NCI-H2171 treated with DMSO at 0.1 percent for 48 hours (cell line): ENCODE results near the gene ASCC1.
"Not testable (repeated sequence)": the region's sequence is repeated elsewhere in the genome, so short reads cannot be mapped to it uniquely, and the experiment has no call there.

Experiments
- DNase-seq: peaks from one replicate; lab custom pipeline; 2025; lab: John Stamatoyannopoulos, UW

Gene ASCC1

GRCh38 chr10:72170263-72170662, 45.8 kb downstream of the ASCC1 start:
- no peak for DNase-seq

GRCh38 chr10:72167118-72167517, 49.0 kb downstream of the ASCC1 start:
- no peak for DNase-seq

GRCh38 chr10:72164617-72165016, 51.5 kb downstream of the ASCC1 start:
- no peak for DNase-seq

GRCh38 chr10:72162978-72163377, 53.1 kb downstream of the ASCC1 start:
- no peak for DNase-seq

GRCh38 chr10:72158176-72158575, 57.9 kb downstream of the ASCC1 start:
- no peak for DNase-seq

- DNase-seq: no peak
Observed at GRCh38 chr10:72156223-72156622, 59.9 kb downstream of the ASCC1 start.

GRCh38 chr10:72152286-72152685, 63.8 kb downstream of the ASCC1 start:
- no peak for DNase-seq

- DNase-seq: not testable (repeated sequence)
Observed at GRCh38 chr10:72150746-72151478, 65.2 kb downstream of the ASCC1 start.

GRCh38 chr10:72147324-72147584, 68.8 kb downstream of the ASCC1 start:
- DNase-seq: not testable (repeated sequence)

- no peak for DNase-seq
Observed at GRCh38 chr10:72146559-72147323, 69.3 kb downstream of the ASCC1 start.

- DNase-seq: no peak
Observed at GRCh38 chr10:72146071-72146470, 70.0 kb downstream of the ASCC1 start.

- DNase-seq: no peak
Observed at GRCh38 chr10:72145657-72146056, 70.4 kb downstream of the ASCC1 start.

GRCh38 chr10:72140850-72141249, 75.2 kb downstream of the ASCC1 start:
- no peak for DNase-seq

- DNase-seq: no peak
Observed at GRCh38 chr10:72140174-72140573, 75.9 kb downstream of the ASCC1 start.

- DNase-seq: no peak
Observed at GRCh38 chr10:72137583-72137982, 78.5 kb downstream of the ASCC1 start.

- DNase-seq: not testable (repeated sequence)
Observed at GRCh38 chr10:72136225-72136624, 79.9 kb downstream of the ASCC1 start.

- no peak for DNase-seq
Observed at GRCh38 chr10:72134785-72135767, 81.0 kb downstream of the ASCC1 start.

GRCh38 chr10:72133517-72133916, 82.6 kb downstream of the ASCC1 start:
- no peak for DNase-seq

- DNase-seq: no peak
Observed at GRCh38 chr10:72132854-72133253, 83.2 kb downstream of the ASCC1 start.

GRCh38 chr10:72127571-72127970, 88.5 kb downstream of the ASCC1 start:
- DNase-seq: no peak

GRCh38 chr10:72126872-72127232, 89.2 kb downstream of the ASCC1 start:
- no peak for DNase-seq

- DNase-seq: peak; percentile 8
Observed at GRCh38 chr10:72126184-72126871, 89.7 kb downstream of the ASCC1 start.
